ACC112 (cell line): Measurements from ENCODE around the gene SMIM45.

Experiments
- H2AFZ ChIP-seq: fragments of 200-600 bp; sonication (generic); one replicate; pipeline ENCODE4 v1.6.0; 2017; ENCODE audit warnings: antibody characterized with exemption, low read length; ENCODE audit not compliant: unreplicated experiment
- H3K27ac ChIP-seq: fragments of 200-600 bp; sonication (generic); 2 replicates; pipeline ENCODE4 v1.5.1; 2014; ENCODE audit warnings: low read depth, mild to moderate bottlenecking, antibody characterized with exemption, low read length, moderate library complexity
- H3K27me3 ChIP-seq: fragments of 200-600 bp; sonication (generic); 2 replicates; pipeline ENCODE4 v1.6.1; 2014; ENCODE audit warnings: mild to moderate bottlenecking, antibody characterized with exemption, low read length, moderate library complexity, mixed read lengths; ENCODE audit not compliant: insufficient read depth
- H3K36me3 ChIP-seq: fragments of 200-600 bp; sonication (generic); 2 replicates; pipeline ENCODE4 v1.6.1; 2016; ENCODE audit warnings: mild to moderate bottlenecking, antibody characterized with exemption, low read length, moderate library complexity, mixed read lengths; ENCODE audit not compliant: insufficient read depth
- H3K4me1 ChIP-seq: fragments of 200-600 bp; sonication (generic); one replicate; pipeline ENCODE4 v1.6.1; 2016; ENCODE audit warnings: low read length, mixed read lengths; ENCODE audit not compliant: insufficient read depth, unreplicated experiment, control insufficient read depth
- H3K4me3 ChIP-seq: fragments of 200-600 bp; sonication (generic); 2 replicates; pipeline ENCODE4 v1.5.1; 2014; ENCODE audit warnings: mild to moderate bottlenecking, low read depth, low read length
- H3K79me2 ChIP-seq: fragments of 200-600 bp; sonication (generic); one replicate; pipeline ENCODE4 v1.6.0; 2016; ENCODE audit warnings: low read length; ENCODE audit not compliant: control insufficient read depth, unreplicated experiment, insufficient read depth

SMIM45 gene

GRCh38 chr22:41928593-41929417, 23.1 kb upstream of the SMIM45 start:
- no peak overlapping the region for H3K4me3 ChIP-seq
- peaks cover 7% of the 10 kb centered on the region; the same call in 1 of the 2 replicates for H3K27me3 ChIP-seq
- no peaks in the 10 kb centered on the region for H3K79me2 ChIP-seq
- no peaks in the 10 kb centered on the region for H3K36me3 ChIP-seq
- no peaks in the 10 kb centered on the region for H3K4me1 ChIP-seq
- H2AFZ ChIP-seq: no peak overlapping the region
- H3K27ac ChIP-seq: no peak overlapping the region

GRCh38 chr22:41929418-41929810, 22.5 kb upstream of the SMIM45 start:
- H3K79me2 ChIP-seq: no peaks in the 10 kb centered on the region
- H2AFZ ChIP-seq: no peak overlapping the region
- no peak overlapping the region for H3K27ac ChIP-seq
- H3K36me3 ChIP-seq: no peaks in the 10 kb centered on the region
- peaks cover 7% of the 10 kb centered on the region; the same call in 1 of the 2 replicates for H3K27me3 ChIP-seq
- no peak overlapping the region for H3K4me3 ChIP-seq
- H3K4me1 ChIP-seq: no peaks in the 10 kb centered on the region

GRCh38 chr22:41931701-41932269, 20.2 kb upstream of the SMIM45 start:
- no peak overlapping the region for H3K27ac ChIP-seq

GRCh38 chr22:41932353-41932752, 19.6 kb upstream of the SMIM45 start:
- Histone ChIP-seq H2AFZ (no peak overlapping the region), H3K27me3 (no peaks in the 10 kb centered on the region), H3K79me2 (no peaks in the 10 kb centered on the region), H3K27ac (no peak overlapping the region), H3K36me3 (no peaks in the 10 kb centered on the region), H3K4me1 (no peaks in the 10 kb centered on the region), H3K4me3 (no peak overlapping the region)

More at GRCh38 chr22:41931701-41932269, 20.2 kb upstream of the SMIM45 start:
- Histone ChIP-seq H3K27me3 (no peaks in the 10 kb centered on the region), H2AFZ (no peak overlapping the region), H3K4me1 (no peaks in the 10 kb centered on the region), H3K36me3 (no peaks in the 10 kb centered on the region), H3K79me2 (no peaks in the 10 kb centered on the region), H3K4me3 (no peak overlapping the region)

- no peaks in the 10 kb centered on the region for H3K4me1 ChIP-seq
- no peak overlapping the region for H3K4me3 ChIP-seq
- H3K27ac ChIP-seq: no peak overlapping the region
- H3K36me3 ChIP-seq: no peaks in the 10 kb centered on the region
- H2AFZ ChIP-seq: no peak overlapping the region
- H3K79me2 ChIP-seq: no peaks in the 10 kb centered on the region
- H3K27me3 ChIP-seq: no peaks in the 10 kb centered on the region
Measured at GRCh38 chr22:41933411-41934177, 18.4 kb upstream of the SMIM45 start.

- Histone ChIP-seq H3K4me3 (no peak overlapping the region), H3K79me2 (no peaks in the 10 kb centered on the region), H3K4me1 (no peaks in the 10 kb centered on the region), H2AFZ (no peak overlapping the region), H3K27ac (no peak overlapping the region), H3K27me3 (no peaks in the 10 kb centered on the region), H3K36me3 (no peaks in the 10 kb centered on the region)
Measured at GRCh38 chr22:41934284-41935014, 17.5 kb upstream of the SMIM45 start.

- Histone ChIP-seq H3K36me3 (no peaks in the 10 kb centered on the region), H3K79me2 (no peaks in the 10 kb centered on the region), H3K27ac (no peak overlapping the region), H3K4me3 (no peak overlapping the region), H3K4me1 (peaks cover under 1% of the 10 kb centered on the region), H3K27me3 (no peaks in the 10 kb centered on the region), H2AFZ (no peak overlapping the region)
Measured at GRCh38 chr22:41935015-41935351, 17.0 kb upstream of the SMIM45 start.

GRCh38 chr22:41935509-41935908, 16.4 kb upstream of the SMIM45 start:
- no peaks in the 10 kb centered on the region for H3K36me3 ChIP-seq
- H3K79me2 ChIP-seq: no peaks in the 10 kb centered on the region
- H3K27ac ChIP-seq: no peak overlapping the region
- peaks cover 6% of the 10 kb centered on the region for H3K4me1 ChIP-seq
- no peak overlapping the region for H3K4me3 ChIP-seq
- H2AFZ ChIP-seq: no peak overlapping the region
- H3K27me3 ChIP-seq: no peaks in the 10 kb centered on the region

- H3K27me3 ChIP-seq: no peaks in the 10 kb centered on the region
- no peaks in the 10 kb centered on the region for H3K79me2 ChIP-seq
- no peak overlapping the region for H3K27ac ChIP-seq
- peaks cover 12% of the 10 kb centered on the region for H3K4me1 ChIP-seq
- H3K4me3 ChIP-seq: no peak overlapping the region
- H2AFZ ChIP-seq: no peak overlapping the region
- 0 out of 2 replicates have a peak, but pooled peaks cover 1% of the 10 kb centered on the region for H3K36me3 ChIP-seq
Measured at GRCh38 chr22:41936894-41937169, 15.1 kb upstream of the SMIM45 start.

- Histone ChIP-seq H3K4me1 (peaks cover 18% of the 10 kb centered on the region), H3K27ac (peak overlapping the region; percentile 60), H3K27me3 (no peaks in the 10 kb centered on the region), H3K4me3 (no peak overlapping the region), H3K79me2 (no peaks in the 10 kb centered on the region), H2AFZ (no peak overlapping the region), H3K36me3 (0 out of 2 replicates have a peak, but pooled peaks cover 3% of the 10 kb centered on the region)
Measured at GRCh38 chr22:41939981-41940831, 11.7 kb upstream of the SMIM45 start.
